Measurements from ENCODE around the gene MAGI2. TPM values are rescaled to one million over a fixed set of nuclear protein-coding genes. Genes with fewer than 3 reads are reported as not detected.

MAGI2 gene
- polyA plus RNA-seq, 2 donors, result 0.67 to 0.79 TPM

- no peaks in the 10 kb centered on the region for H3K27me3 ChIP-seq (ENCODE audit: control insufficient read depth in 1 of 2, insufficient read depth in 2 of 2, low read length in 2 of 2)
- no peak overlapping the region for H3K4me3 ChIP-seq (ENCODE audit: low read depth in 1 of 2, low read length in 2 of 2)
- no peaks in the 10 kb centered on the region for H3K9me3 ChIP-seq (ENCODE audit: control insufficient read depth in 2 of 2, insufficient read depth in 1 of 2, low read depth in 1 of 2, low read length in 1 of 2)
- WGBS, 2 donors, result 18 to 21% methylated on average over 1 of the region's 1 CpG
- no peaks in the 10 kb centered on the region for H3K4me1 ChIP-seq (ENCODE audit: control insufficient read depth in 2 of 2, insufficient read depth in 2 of 2, low read length in 1 of 2)
- H3K27ac ChIP-seq (ENCODE audit: low read depth in 2 of 2, low read length in 1 of 2), result no peak overlapping the region
- H3K36me3 ChIP-seq (ENCODE audit: control insufficient read depth in 2 of 2, insufficient read depth in 2 of 2, low read length in 1 of 2), result no peaks in the 10 kb centered on the region
Measured at GRCh38 chr7:79401254-79401653, 52.2 kb downstream of the MAGI2 start.

GRCh38 chr7:79400222-79400621 is 53.2 kb downstream of the MAGI2 start:
- Histone ChIP-seq H3K9me3 (ENCODE audit: control insufficient read depth in 2 of 2, insufficient read depth in 1 of 2, low read depth in 1 of 2, low read length in 1 of 2) (no peaks in the 10 kb centered on the region), H3K27me3 (ENCODE audit: control insufficient read depth in 1 of 2, insufficient read depth in 2 of 2, low read length in 2 of 2) (no peaks in the 10 kb centered on the region), H3K4me3 (ENCODE audit: low read depth in 1 of 2, low read length in 2 of 2) (no peak overlapping the region)

GRCh38 chr7:79398138-79398749 is 55.2 kb downstream of the MAGI2 start:
- Histone ChIP-seq H3K27ac (ENCODE audit: low read depth in 2 of 2, low read length in 1 of 2) (no peak overlapping the region), H3K27me3 (ENCODE audit: control insufficient read depth in 1 of 2, insufficient read depth in 2 of 2, low read length in 2 of 2) (no peaks in the 10 kb centered on the region), H3K4me3 (ENCODE audit: low read depth in 1 of 2, low read length in 2 of 2) (no peak overlapping the region), H3K9me3 (ENCODE audit: control insufficient read depth in 2 of 2, insufficient read depth in 1 of 2, low read depth in 1 of 2, low read length in 1 of 2) (no peaks in the 10 kb centered on the region), H3K4me1 (ENCODE audit: control insufficient read depth in 2 of 2, insufficient read depth in 2 of 2, low read length in 1 of 2) (no peaks in the 10 kb centered on the region), H3K36me3 (ENCODE audit: control insufficient read depth in 2 of 2, insufficient read depth in 2 of 2, low read length in 1 of 2) (no peaks in the 10 kb centered on the region)
- WGBS, 2 donors, result 49 to 59% methylated on average over 3 of the region's 3 CpGs

More at GRCh38 chr7:79400222-79400621, 53.2 kb downstream of the MAGI2 start:
- Histone ChIP-seq H3K36me3 (ENCODE audit: control insufficient read depth in 2 of 2, insufficient read depth in 2 of 2, low read length in 1 of 2) (no peaks in the 10 kb centered on the region), H3K27ac (ENCODE audit: low read depth in 2 of 2, low read length in 1 of 2) (no peak overlapping the region), H3K4me1 (ENCODE audit: control insufficient read depth in 2 of 2, insufficient read depth in 2 of 2, low read length in 1 of 2) (no peaks in the 10 kb centered on the region)

GRCh38 chr7:79386688-79387422 is 66.6 kb downstream of the MAGI2 start:
- H3K4me1 ChIP-seq (ENCODE audit: control insufficient read depth in 2 of 2, insufficient read depth in 2 of 2, low read length in 1 of 2), result no peaks in the 10 kb centered on the region
- 56 to 65% methylated on average over 4 of the region's 4 CpGs for WGBS, 2 donors
- H3K9me3 ChIP-seq (ENCODE audit: control insufficient read depth in 2 of 2, insufficient read depth in 1 of 2, low read depth in 1 of 2, low read length in 1 of 2), result no peaks in the 10 kb centered on the region
- H3K27me3 ChIP-seq (ENCODE audit: control insufficient read depth in 1 of 2, insufficient read depth in 2 of 2, low read length in 2 of 2), result no peaks in the 10 kb centered on the region
- no peaks in the 10 kb centered on the region for H3K36me3 ChIP-seq (ENCODE audit: control insufficient read depth in 2 of 2, insufficient read depth in 2 of 2, low read length in 1 of 2)
- no peak overlapping the region for H3K4me3 ChIP-seq (ENCODE audit: low read depth in 1 of 2, low read length in 2 of 2)
- H3K27ac ChIP-seq (ENCODE audit: low read depth in 2 of 2, low read length in 1 of 2), result no peak overlapping the region

GRCh38 chr7:79381921-79382320 is 71.5 kb downstream of the MAGI2 start:
- Histone ChIP-seq H3K4me1 (ENCODE audit: control insufficient read depth in 2 of 2, insufficient read depth in 2 of 2, low read length in 1 of 2) (no peaks in the 10 kb centered on the region), H3K9me3 (ENCODE audit: control insufficient read depth in 2 of 2, insufficient read depth in 1 of 2, low read depth in 1 of 2, low read length in 1 of 2) (no peaks in the 10 kb centered on the region), H3K27ac (ENCODE audit: low read depth in 2 of 2, low read length in 1 of 2) (no peak overlapping the region), H3K4me3 (ENCODE audit: low read depth in 1 of 2, low read length in 2 of 2) (no peak overlapping the region), H3K27me3 (ENCODE audit: control insufficient read depth in 1 of 2, insufficient read depth in 2 of 2, low read length in 2 of 2) (no peaks in the 10 kb centered on the region), H3K36me3 (ENCODE audit: control insufficient read depth in 2 of 2, insufficient read depth in 2 of 2, low read length in 1 of 2) (no peaks in the 10 kb centered on the region)

GRCh38 chr7:79377097-79377496 is 76.4 kb downstream of the MAGI2 start:
- WGBS, 2 donors, result 75 to 82% methylated on average over 4 of the region's 4 CpGs
- Histone ChIP-seq H3K4me1 (ENCODE audit: control insufficient read depth in 2 of 2, insufficient read depth in 2 of 2, low read length in 1 of 2) (no peaks in the 10 kb centered on the region), H3K27ac (ENCODE audit: low read depth in 2 of 2, low read length in 1 of 2) (no peak overlapping the region), H3K4me3 (ENCODE audit: low read depth in 1 of 2, low read length in 2 of 2) (no peak overlapping the region), H3K27me3 (ENCODE audit: control insufficient read depth in 1 of 2, insufficient read depth in 2 of 2, low read length in 2 of 2) (no peaks in the 10 kb centered on the region), H3K9me3 (ENCODE audit: control insufficient read depth in 2 of 2, insufficient read depth in 1 of 2, low read depth in 1 of 2, low read length in 1 of 2) (no peaks in the 10 kb centered on the region), H3K36me3 (ENCODE audit: control insufficient read depth in 2 of 2, insufficient read depth in 2 of 2, low read length in 1 of 2) (no peaks in the 10 kb centered on the region)

DNA sequence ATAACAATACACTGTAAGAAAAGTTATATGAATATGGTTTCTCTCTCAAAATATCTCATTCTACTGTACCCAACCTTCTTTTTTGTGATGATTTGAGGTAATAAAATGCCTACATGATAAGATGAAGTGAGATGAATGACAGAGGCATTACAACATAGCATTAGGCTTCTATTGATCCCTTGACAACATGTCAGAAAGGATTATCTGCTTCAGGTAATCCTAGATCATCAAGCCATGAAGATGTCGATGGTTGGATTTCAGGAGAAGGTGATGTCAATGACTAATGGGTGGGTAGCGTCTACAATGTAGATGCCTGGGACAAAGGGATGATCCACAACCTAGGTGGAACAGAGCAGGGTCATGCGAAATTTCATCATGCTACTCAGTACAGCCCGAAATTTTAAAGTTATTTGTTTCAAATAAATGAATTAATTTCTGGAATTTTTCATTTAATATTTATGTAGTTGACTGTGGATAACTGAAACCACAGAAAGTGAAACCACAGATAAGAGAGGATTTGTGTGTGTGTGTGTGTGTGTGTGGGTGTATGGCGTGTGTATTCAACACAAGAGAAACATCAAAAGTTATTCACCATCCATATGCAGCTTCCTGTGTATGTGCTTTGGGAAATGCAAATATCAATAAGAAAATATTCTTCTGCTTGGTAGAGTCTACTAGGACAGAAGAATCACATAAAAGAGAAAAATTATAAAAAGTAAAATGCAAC is 77.0 kb downstream of the MAGI2 start:
- 77 to 81% methylated on average over 5 of the region's 5 CpGs for WGBS, 2 donors
- Histone ChIP-seq H3K36me3 (ENCODE audit: control insufficient read depth in 2 of 2, insufficient read depth in 2 of 2, low read length in 1 of 2) (no peaks in the 10 kb centered on the region), H3K9me3 (ENCODE audit: control insufficient read depth in 2 of 2, insufficient read depth in 1 of 2, low read depth in 1 of 2, low read length in 1 of 2) (no peaks in the 10 kb centered on the region), H3K4me1 (ENCODE audit: control insufficient read depth in 2 of 2, insufficient read depth in 2 of 2, low read length in 1 of 2) (no peaks in the 10 kb centered on the region), H3K27ac (ENCODE audit: low read depth in 2 of 2, low read length in 1 of 2) (no peak overlapping the region), H3K4me3 (ENCODE audit: low read depth in 1 of 2, low read length in 2 of 2) (no peak overlapping the region), H3K27me3 (ENCODE audit: control insufficient read depth in 1 of 2, insufficient read depth in 2 of 2, low read length in 2 of 2) (no peaks in the 10 kb centered on the region)

DNA sequence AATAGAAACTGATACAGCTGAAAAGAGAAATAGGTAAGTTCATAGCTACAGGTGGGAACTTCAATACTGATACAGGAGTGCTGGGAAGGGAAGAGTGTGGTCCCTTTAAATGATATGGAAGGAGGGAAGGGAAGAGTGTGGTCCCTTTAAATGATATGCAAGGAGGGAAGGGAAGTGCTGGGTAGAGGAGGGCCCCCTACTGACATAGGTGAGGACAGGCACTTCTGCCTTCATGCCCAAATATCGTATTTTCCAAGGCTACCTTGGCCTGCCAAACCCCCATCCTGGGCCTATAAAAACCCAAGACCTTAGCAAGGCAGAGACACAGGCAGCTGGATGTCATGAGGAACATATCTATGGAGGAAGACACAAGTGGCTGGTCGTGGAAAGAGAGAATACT is 92.3 kb downstream of the MAGI2 start:
- Histone ChIP-seq H3K27ac (ENCODE audit: low read depth in 2 of 2, low read length in 1 of 2) (no peak overlapping the region), H3K4me1 (ENCODE audit: control insufficient read depth in 2 of 2, insufficient read depth in 2 of 2, low read length in 1 of 2) (no peaks in the 10 kb centered on the region), H3K4me3 (ENCODE audit: low read depth in 1 of 2, low read length in 2 of 2) (no peak overlapping the region), H3K27me3 (ENCODE audit: control insufficient read depth in 1 of 2, insufficient read depth in 2 of 2, low read length in 2 of 2) (no peaks in the 10 kb centered on the region), H3K36me3 (ENCODE audit: control insufficient read depth in 2 of 2, insufficient read depth in 2 of 2, low read length in 1 of 2) (no peaks in the 10 kb centered on the region), H3K9me3 (ENCODE audit: control insufficient read depth in 2 of 2, insufficient read depth in 1 of 2, low read depth in 1 of 2, low read length in 1 of 2) (no peaks in the 10 kb centered on the region)
- WGBS, 2 donors, result 61% methylated on average over 2 of the region's 2 CpGs

DNA sequence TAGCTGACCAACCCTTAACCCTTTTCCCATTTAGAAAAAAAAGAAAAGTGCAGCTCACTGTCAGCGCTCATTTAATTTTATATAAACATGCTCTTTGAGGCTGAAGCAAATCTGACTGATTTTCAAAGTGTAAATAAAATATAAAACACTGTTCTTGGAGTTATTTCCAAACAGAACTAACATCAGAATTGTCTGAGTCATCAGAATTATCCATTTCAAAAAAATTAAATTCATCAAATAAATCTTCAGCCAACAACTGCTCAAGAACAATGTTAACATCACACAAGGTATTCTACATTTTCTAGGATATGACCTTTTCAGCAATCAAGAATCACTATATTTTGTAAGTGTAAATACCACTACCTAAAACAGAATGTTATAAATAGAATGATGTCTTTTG is 93.6 kb downstream of the MAGI2 start:
- Histone ChIP-seq H3K4me3 (ENCODE audit: low read depth in 1 of 2, low read length in 2 of 2) (no peak overlapping the region), H3K9me3 (ENCODE audit: control insufficient read depth in 2 of 2, insufficient read depth in 1 of 2, low read depth in 1 of 2, low read length in 1 of 2) (no peaks in the 10 kb centered on the region), H3K27ac (ENCODE audit: low read depth in 2 of 2, low read length in 1 of 2) (no peak overlapping the region), H3K27me3 (ENCODE audit: control insufficient read depth in 1 of 2, insufficient read depth in 2 of 2, low read length in 2 of 2) (no peaks in the 10 kb centered on the region), H3K4me1 (ENCODE audit: control insufficient read depth in 2 of 2, insufficient read depth in 2 of 2, low read length in 1 of 2) (no peaks in the 10 kb centered on the region), H3K36me3 (ENCODE audit: control insufficient read depth in 2 of 2, insufficient read depth in 2 of 2, low read length in 1 of 2) (no peaks in the 10 kb centered on the region)
- WGBS, 2 donors, result 86% methylated on average over 1 of the region's 1 CpG
